HepG2 (cell line): ENCODE data around the gene MAGI1.

Experiments
- CEBPG ChIP-seq: IDR thresholded peaks from 2 replicates; pipeline ENCODE4 v1.6.1; 2016
- RAD21 ChIP-seq: fragments of 450-650 bp; formaldehyde crosslinking; IDR thresholded peaks from 2 replicates; pipeline ENCODE4 v1.5.0; 2020; ENCODE audit warnings: mild to moderate bottlenecking
- ZNF549 ChIP-seq: sonication (generic); formaldehyde crosslinking; IDR thresholded peaks from 2 replicates; pipeline ENCODE4 v1.5.0; 2020; ENCODE audit warnings: missing genetic modification reagents
- TF ChIP-seq, protein P1 (sequence below): sonication (generic); formaldehyde crosslinking; IDR thresholded peaks from 2 replicates; pipeline ENCODE4 v1.4.0; 2020; ENCODE audit warnings: mild to moderate bottlenecking, missing genetic modification reagents

- TF ChIP-seq RAD21 (CRISPR knock-in tag) (no peak), CEBPG (no peak), ZNF549 (no peak)
- TF ChIP-seq, protein P1, sequence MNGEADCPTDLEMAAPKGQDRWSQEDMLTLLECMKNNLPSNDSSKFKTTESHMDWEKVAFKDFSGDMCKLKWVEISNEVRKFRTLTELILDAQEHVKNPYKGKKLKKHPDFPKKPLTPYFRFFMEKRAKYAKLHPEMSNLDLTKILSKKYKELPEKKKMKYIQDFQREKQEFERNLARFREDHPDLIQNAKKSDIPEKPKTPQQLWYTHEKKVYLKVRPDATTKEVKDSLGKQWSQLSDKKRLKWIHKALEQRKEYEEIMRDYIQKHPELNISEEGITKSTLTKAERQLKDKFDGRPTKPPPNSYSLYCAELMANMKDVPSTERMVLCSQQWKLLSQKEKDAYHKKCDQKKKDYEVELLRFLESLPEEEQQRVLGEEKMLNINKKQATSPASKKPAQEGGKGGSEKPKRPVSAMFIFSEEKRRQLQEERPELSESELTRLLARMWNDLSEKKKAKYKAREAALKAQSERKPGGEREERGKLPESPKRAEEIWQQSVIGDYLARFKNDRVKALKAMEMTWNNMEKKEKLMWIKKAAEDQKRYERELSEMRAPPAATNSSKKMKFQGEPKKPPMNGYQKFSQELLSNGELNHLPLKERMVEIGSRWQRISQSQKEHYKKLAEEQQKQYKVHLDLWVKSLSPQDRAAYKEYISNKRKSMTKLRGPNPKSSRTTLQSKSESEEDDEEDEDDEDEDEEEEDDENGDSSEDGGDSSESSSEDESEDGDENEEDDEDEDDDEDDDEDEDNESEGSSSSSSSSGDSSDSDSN (CRISPR knock-in tag), result no peak
These were observed 572.3 kb downstream of the MAGI1 start for GRCh38 chr3:65466300-65466988.
